Breast epithelium (tissue), 3 donors: Measurements from ENCODE around the gene LCP2.

Experiments
- CTCF ChIP-seq, 3 donors: fragments of 450-650 bp; IDR thresholded peaks; one replicate each; pipeline ENCODE4 v1.5.1; 2016 to 2017; ENCODE audit warnings: antibody characterized with exemption in 3 of 3, mild to moderate bottlenecking in 3 of 3, moderate library complexity in 3 of 3
- POLR2A ChIP-seq: fragments of 450-650 bp; IDR thresholded peaks from one replicate; pipeline ENCODE4 v1.6.1; 2016; ENCODE audit warnings: antibody characterized with exemption, mild to moderate bottlenecking, moderate library complexity
- POLR2AphosphoS5 ChIP-seq, 3 donors: sonication (generic); formaldehyde crosslinking; IDR thresholded peaks; one replicate each; pipeline ENCODE4 v1.6.1; 2017; ENCODE audit warnings: antibody characterized with exemption in 3 of 3

DNA sequence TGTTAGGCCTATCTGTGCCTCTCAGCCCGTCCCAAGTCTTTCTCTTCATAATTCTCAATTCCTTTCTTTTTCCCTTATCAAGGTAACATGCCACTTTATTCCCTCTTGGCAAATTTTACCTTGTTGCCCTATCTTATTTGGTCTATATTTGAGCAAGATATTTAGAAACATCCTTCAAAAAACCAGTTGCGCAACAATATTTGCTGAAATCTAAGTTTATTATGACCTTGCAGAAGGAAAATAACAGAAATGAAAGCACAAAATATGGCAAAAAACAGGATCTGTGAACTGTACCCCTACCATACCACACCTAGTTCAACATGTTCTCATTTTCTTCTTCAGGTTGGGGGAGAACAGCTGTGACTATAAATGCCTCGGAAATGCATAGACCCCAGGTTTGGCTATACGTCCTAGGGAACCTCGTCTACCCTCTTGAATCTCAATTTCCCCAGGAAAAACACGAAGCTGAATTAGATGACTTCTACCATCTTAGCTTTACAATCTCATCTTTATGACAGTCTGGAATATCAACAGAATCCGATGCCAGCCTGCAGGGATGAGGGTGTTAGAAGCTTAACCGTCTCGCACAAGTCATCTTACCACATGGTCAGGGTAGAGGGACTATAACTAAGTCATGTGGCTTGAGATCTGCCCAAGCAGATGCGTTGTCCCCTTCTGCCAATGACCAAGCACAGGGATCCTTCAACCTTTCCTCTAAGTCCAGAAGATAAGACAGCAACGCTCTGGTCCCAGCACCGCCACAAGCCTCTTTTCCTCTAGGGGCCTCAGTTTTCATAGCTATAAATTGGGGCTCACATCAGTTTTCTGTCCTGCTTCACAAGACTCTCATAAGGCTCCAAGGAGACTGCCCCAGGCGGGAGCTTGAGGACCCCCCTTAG lies 1.3 kb downstream of the LCP2 start:
- no peak for TF ChIP-seq CTCF (IDR thresholded peaks at IDR 0.05)
- no peak for TF ChIP-seq POLR2AphosphoS5 (IDR thresholded peaks at IDR 0.05)
- no peak for TF ChIP-seq POLR2A
